ENCODE results near the gene ZNF674.

- no peak for TF ChIP-seq CEBPB (IDR thresholded peaks at IDR 0.05; ENCODE audit: low read depth, low read length)
- no peak for TF ChIP-seq CTCF (conservative IDR thresholded peaks at IDR 0.05; ENCODE audit: low read depth, low read length)
- TF ChIP-seq POLR2A (IDR thresholded peaks at IDR 0.05; ENCODE audit: low read depth, low read length), result no peak
- no peak for TF ChIP-seq RFX5 (IDR thresholded peaks at IDR 0.05; ENCODE audit: low read depth, low read length)
- TF ChIP-seq MAFK (IDR thresholded peaks at IDR 0.05; ENCODE audit: low read depth, low read length), result no peak
- 0 out of 2 replicates have a peak, but pooled peaks have one; percentile 60 for TF ChIP-seq FOS (IDR thresholded peaks at IDR 0.05; ENCODE audit: low read depth, low read length)
- no peak for TF ChIP-seq BHLHE40 (IDR thresholded peaks at IDR 0.05; ENCODE audit: low read depth, low read length)
- TF ChIP-seq MXI1 (IDR thresholded peaks at IDR 0.05; ENCODE audit: borderline replicate concordance, low read depth, low read length), result no peak
- TF ChIP-seq SMC3 (IDR thresholded peaks at IDR 0.05; ENCODE audit: low read depth, low read length), result no peak
- no peak for TF ChIP-seq USF2 (IDR thresholded peaks at IDR 0.05; ENCODE audit: low read depth, low read length)
- no peak for TF ChIP-seq NFE2L2 (IDR thresholded peaks at IDR 0.05; ENCODE audit: low read depth, low read length)
Measured at GRCh38 chrX:46547857-46548256, 2.6 kb upstream of the ZNF674 start.

Data from IMR-90 (cell line).